SKM-1 (cell line): Measurements from ENCODE around the gene QRFP.

ENCODE experiments used
- DNase-seq: peaks from one replicate; lab custom pipeline; 2025; ENCODE audit not compliant: unreplicated experiment; lab: John Stamatoyannopoulos, UW

Gene QRFP

DNA sequence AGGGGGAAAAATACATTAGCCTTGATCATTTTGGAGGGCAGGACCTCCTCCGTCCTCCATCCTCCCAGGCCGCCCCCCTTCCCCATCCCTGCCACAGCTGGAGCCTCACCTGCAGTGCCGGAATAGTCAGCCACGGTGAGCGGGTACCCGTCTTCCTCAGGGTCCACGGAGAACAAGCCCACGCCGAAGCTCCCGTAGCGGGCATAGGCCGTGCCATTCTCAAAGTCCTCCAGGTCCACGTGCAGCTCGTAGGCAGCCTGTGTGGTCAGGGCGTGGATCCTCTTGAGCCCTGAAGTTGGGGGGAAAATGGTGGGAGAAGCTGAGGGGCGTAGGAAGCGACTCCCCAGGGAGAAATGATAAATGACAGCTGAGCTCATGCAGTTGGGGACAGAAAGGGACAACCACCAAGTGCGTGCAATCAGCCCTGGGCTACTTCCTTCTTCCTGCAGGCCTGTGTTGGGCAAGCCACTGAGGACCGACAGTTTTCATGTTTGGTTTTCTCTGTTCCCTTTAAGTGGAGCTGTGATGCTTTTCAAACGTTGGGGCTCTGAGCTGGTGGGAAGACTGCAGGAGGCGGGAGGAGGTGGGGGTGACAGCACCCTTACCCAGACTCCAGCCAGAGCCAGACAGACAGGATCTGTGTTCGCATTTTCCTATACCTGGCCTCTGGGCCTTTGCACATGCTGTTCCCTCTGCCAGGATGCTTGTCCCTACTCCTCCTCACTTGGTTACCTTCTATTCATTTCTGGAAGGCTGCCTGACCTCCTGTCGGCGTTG is 8.7 kb upstream of the QRFP start:
- peak; percentile 29 for DNase-seq

GRCh38 chr9:130904070-130905044 is 7.7 kb upstream of the QRFP start:
- no peak for DNase-seq

DNA sequence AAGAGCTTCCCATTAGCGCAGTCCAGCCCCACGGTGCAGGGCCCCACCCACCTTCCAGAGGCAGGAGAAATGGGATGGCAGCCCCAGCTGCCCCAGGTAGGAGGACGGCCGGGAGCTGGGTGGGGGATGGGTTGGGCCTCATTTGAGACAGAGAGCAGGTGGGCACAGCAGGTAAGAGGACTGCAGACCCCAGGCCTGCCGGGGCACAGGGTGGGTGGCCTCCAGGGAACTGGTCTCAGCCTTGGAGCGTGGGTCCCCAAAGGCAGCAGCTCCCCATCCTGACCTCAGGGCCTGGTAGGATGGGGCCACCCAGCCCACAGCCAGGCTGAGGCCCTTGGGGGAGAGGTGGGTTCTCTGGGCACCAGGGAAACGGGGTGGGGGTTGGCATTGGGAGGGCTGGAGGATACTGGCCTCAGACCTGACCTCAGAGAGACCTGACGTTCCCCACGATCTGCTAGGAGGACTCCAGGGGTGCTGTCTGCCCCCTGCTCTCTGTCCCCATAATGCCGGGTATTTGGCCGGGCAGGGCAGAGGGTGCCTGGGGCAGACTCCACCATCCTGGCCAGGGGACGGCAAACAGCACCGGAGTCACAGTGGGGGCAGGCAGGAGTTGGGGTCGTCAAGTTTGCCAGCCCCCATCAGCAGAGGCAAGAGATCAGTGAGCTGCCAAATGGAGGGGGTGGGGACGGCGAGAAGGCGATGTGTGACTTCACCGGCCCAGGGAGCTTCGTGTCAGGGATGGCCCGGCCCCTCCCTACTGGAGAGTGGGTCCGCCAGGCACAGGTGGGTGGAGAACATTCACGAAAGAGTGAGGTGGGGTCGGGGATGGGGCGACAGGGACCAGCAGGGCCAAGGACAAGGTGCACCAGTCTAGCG is 6.8 kb upstream of the QRFP start:
- no peak for DNase-seq

DNA sequence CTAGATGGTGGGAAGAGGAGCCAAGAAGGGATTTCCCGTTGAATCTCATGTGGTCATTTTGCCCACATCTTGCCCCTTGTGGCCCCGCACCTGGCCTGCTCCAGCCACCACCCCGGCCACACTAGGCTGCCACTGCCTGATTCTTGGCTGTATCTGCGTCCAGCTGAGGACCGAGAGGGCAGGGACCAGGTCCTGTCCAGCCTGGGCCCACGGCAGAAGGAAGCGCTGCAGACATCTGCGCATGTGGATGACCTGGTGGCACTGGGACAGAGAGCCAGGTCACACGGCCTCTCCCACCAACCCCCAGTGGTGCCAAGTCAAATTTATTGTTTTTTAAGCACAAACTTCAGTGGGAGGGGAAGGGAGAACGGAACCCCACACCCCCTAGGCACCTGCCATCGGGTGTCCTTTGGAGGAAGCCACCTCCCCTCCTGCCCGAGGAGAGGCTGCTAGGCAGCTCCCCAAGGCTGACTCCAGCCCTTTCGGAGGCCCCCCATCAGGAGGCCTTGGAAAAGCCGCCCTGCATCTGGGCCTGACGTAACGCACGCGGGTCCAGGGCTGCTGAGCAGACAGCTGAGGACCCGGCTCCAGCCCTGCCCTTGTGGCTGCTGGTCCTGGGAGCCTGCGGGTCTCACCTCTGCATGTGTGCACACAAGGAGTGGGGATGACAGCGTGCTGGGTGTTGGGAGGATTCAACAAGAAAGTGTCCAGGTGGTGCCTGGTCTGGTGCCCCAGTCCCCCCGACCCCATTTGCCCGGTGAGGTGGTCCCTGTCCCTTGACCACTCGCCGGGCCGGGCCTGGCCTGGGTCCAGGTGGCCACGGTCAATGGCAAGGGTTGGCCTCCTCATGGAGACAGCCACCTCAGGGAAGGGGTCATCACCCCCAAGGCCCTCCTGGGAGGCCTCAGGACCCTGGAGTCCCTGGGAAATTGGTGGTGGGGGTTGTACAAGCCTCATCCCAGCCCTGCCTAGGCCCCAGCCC is 5.9 kb upstream of the QRFP start:
- DNase-seq, result no peak

DNA sequence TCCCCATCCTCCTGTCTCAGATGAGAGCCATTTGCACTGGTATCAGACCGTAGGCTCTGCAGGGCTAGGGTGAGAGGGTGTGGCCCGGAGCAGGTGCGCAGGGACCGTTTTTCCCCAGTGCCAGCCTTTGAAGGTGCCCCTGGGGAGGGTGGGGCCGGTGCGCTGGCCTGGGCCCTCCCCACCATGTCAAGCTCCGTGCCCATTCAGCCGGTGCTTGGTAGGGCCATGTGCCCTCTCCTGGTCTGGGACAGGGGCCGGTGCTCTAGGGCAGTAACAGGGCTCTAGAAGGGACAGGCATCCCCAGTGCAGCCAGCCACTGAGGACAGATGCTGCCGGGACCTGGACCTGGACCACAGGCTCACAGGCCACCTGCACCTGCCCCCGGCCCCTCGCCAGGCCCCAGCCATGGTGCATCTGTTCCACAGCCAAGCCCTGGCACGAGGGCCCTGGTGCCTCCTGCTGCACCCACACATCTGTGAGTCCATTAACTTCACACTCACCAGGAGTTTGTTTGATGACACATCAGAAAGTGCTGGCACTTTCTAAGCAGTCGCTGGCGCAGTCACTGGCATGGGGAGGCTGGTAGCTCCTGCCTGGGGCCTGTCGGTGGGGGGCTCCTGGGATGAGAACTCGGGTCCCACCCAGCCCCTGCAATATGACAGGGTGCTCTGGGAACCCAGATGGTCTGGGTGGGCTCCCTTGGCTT is 5.0 kb upstream of the QRFP start:
- no peak for DNase-seq

- no peak for DNase-seq
These were observed 4.3 kb upstream of the QRFP start for GRCh38 chr9:130900701-130901497.

DNA sequence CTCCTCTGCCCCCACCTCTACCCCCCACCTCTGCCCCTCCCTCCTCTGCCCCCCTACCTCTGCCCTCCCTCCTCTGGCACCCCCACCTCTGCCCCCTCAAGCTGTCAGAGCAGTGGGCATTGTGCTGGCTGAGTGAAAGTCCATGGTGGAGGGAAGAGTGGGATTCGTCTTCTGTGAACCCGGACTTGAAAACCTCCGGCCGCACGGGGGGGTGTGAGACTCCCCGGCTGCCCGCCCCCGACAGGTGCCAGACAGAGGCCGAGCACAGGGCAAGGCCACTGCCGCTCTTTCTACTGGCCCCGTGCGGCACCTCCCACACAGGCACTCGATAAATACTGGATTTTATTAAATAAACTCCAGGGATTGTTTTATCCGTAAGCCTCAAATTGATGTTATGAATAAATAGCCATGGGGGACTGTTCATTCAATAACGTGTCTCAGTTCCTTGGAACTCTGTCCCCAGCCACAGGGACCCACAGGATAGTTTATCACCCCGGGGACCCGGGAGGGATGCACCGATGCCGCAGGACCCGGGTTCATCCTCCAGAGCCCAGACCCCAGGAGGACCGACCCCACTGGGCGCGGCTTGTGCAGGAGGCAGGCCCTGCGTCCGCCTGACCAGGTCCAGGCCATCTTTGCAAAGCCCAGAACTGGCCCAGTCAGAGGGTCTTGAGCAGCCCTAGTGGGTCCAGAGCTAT is 2.6 kb upstream of the QRFP start:
- no peak for DNase-seq

GRCh38 chr9:130898552-130898852 is 1.9 kb upstream of the QRFP start:
- no peak for DNase-seq

- DNase-seq, result no peak
These were observed 1.4 kb upstream of the QRFP start for GRCh38 chr9:130897848-130898551.

GRCh38 chr9:130897105-130897751 is 616 bp upstream of the QRFP start:
- DNase-seq, result no peak

DNA sequence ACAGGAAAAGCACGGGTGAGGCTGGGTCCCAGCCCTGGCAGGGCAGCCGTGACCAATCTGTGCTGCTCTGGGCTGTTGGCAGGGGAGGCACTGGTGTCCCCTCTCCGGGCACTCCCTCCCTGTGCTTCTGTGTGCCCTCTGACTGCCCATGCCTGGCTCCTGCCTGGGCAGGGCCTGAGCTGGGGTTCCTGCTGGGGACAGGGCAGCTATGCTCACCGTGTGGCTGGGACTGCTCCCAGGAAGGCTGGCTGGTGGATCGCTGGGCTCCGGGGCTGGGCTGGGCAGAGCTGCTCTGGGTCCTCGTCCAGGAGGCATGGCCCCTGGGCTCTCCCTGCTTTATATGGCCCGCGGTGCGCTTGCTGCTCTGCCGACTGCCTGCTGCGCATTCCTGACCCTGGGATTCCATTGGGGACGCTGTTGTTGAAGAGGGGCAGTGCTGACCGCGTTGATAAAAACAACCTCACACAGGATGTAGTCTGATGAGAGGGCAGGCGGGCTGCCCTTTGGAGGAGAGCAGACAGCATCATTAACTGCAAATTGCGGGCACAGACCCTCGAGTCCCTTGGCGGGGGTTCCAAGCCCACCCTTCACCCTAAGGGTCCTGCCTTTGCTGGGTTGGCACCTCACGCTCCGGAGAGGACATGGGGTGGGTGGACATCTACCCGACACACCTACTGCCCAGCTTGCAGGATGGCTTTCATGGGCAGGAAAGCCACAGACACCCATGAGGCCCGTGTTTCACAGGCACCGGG is 955 bp downstream of the QRFP start:
- DNase-seq, result no peak

- DNase-seq, result no peak
These were observed 1.6 kb downstream of the QRFP start for GRCh38 chr9:130895038-130895437.

DNA sequence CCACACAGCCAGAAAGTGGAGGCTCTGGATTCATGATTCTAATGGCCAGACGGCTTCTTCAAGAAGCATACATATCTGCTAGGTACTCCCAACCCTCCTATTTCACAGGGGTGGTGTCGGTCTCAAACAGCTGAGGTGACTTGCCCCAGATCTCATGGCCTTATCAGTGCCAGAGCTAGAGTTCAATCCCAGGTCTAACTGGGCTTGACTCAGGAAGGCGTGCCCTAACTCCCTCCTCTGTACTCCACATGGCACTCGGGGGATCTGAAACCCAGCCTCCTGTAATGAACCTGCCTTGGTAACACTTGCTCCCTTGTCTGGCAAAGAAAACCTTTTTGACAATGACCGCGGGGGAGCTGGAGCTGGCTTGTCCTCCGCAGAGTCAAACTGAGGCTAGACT is 2.1 kb downstream of the QRFP start:
- no peak for DNase-seq

GRCh38 chr9:130893341-130894101 is 3.1 kb downstream of the QRFP start:
- peak; percentile 93 for DNase-seq

- DNase-seq, result peak; percentile 16
These were observed 3.9 kb downstream of the QRFP start for GRCh38 chr9:130892477-130893304.
